HG03460 (cell line): ENCODE measurements around the gene LRRC71.

Source experiments
- ATAC-seq: cut with Tn5 transposase; IDR thresholded peaks from one replicate; pipeline ENCODE4 v1.9.1; 2021; ENCODE audit not compliant: unreplicated experiment

Gene LRRC71

DNA sequence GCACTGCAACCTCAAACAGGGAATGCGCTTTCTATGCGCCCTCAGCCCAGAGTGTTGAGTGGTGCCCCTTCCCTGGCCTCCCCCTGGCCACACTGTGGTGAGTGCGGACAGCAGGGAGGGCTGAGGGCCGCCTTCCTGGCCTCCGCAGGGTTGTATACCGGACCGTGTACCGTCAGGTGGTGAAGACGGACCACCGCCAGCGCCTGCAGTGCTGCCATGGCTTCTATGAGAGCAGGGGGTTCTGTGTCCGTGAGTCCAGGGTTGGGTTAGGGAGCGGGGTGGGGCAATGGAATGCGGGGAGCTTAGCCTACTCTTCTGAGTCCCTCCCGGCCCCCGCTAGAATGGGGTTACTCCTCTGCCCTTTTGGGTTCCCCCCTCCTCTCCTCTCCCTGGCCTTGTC lies 15.3 kb upstream of the LRRC71 start:
- ATAC-seq, result no peak

DNA sequence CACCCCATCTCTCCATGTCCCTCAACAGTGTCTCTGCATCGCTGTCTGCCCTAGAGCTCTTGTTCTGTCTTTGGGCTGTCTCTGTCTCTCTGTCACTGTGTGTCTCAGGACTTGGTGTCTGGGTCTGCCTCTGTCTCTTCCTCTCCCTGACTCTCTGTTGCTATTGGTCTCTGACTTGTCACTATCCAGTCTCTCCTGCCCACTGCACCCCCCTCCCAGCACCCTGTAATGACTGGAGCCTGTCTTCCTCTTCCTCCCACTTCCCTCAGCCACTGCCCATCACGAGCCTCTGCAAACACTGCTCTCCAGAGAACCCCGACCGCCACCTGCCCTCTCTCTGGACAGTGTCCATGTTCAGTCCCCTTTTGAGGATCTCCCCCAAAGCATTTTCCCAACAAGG lies 14.8 kb upstream of the LRRC71 start:
- no peak for ATAC-seq

- ATAC-seq, result no peak
These were observed 14.1 kb upstream of the LRRC71 start for GRCh38 chr1:156906206-156906906.

DNA sequence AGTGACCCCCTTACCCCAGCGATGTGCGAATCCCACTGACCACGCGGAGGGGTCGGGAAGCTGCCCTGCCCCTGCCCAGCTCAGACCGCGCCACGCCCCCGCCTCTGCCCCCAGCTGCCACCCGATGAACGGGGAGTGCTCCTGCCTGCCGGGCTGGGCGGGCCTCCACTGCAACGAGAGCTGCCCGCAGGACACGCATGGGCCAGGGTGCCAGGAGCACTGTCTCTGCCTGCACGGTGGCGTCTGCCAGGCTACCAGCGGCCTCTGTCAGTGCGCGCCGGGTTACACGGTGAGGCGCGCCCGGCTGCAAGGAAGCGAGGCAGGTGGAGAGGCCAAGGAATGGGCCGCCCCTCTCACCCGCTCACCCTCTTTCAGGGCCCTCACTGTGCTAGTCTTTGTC lies 11.9 kb upstream of the LRRC71 start:
- no peak for ATAC-seq

DNA sequence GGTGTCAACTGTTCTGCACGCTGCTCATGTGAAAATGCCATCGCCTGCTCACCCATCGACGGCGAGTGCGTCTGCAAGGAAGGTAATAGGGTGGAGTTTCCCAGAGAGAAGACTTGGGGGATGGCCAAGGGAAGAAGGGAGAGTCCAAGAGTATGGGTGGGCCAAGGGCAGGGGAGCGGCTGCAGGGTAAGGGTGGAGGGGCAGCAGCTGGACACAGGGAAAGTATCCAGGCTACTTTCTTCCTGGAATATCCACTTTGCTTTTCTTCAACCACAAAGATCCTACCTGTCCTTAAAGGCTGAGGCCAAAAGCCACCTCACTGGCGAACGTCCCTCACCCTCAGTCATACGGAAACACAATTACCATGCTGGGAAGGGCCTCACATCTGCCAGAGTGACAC lies 11.5 kb upstream of the LRRC71 start:
- ATAC-seq, result no peak

DNA sequence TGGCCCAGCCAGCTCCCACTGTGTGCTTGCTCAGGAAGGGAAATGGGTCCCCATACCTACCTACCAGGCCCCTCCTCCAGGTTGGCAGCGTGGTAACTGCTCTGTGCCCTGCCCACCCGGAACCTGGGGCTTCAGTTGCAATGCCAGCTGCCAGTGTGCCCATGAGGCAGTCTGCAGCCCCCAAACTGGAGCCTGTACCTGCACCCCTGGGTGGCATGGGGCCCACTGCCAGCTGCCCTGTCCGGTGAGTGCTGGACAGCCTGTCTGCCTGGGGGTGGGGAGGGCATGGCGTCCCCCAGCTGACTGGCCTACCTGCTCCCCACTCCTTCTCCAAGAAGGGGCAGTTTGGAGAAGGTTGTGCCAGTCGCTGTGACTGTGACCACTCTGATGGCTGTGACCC lies 10.8 kb upstream of the LRRC71 start:
- ATAC-seq, result no peak

GRCh38 chr1:156910309-156910782 lies 10.1 kb upstream of the LRRC71 start:
- no peak for ATAC-seq

DNA sequence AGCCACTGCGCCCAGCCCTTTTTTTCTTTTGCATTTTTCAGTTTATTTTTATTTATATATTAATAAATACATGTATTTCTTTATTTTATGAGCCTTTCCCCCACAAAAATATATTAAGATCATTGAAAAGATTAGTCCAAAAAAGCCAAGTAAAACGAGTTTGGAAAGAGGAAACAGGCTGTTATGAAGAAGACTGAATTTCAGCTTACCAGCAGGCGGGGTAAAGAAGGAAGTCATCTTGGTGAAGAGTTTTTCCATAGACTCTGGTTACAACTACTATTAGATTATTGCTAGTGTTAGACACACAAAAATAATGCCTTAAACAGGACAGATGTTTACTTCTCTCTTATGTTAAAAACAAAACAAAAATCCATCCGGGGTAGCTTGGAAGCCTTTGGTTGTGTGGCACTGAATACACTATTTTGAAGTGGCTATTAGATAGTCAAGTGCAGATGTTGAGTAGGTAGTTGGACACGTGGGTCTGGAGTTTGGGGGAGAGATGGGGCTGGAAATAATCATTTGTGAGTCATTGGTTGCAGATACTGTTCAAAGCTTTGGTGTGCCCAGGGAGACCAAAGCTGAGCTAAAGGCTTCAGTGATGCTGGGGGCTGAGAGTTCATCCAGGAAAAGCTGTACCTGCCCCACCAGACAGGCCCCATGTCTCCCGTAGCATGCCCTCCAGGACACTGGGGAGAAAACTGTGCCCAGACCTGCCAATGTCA lies 8.7 kb upstream of the LRRC71 start:
- no peak for ATAC-seq

- no peak for ATAC-seq
These were observed 8.1 kb upstream of the LRRC71 start for GRCh38 chr1:156912310-156912709.

DNA sequence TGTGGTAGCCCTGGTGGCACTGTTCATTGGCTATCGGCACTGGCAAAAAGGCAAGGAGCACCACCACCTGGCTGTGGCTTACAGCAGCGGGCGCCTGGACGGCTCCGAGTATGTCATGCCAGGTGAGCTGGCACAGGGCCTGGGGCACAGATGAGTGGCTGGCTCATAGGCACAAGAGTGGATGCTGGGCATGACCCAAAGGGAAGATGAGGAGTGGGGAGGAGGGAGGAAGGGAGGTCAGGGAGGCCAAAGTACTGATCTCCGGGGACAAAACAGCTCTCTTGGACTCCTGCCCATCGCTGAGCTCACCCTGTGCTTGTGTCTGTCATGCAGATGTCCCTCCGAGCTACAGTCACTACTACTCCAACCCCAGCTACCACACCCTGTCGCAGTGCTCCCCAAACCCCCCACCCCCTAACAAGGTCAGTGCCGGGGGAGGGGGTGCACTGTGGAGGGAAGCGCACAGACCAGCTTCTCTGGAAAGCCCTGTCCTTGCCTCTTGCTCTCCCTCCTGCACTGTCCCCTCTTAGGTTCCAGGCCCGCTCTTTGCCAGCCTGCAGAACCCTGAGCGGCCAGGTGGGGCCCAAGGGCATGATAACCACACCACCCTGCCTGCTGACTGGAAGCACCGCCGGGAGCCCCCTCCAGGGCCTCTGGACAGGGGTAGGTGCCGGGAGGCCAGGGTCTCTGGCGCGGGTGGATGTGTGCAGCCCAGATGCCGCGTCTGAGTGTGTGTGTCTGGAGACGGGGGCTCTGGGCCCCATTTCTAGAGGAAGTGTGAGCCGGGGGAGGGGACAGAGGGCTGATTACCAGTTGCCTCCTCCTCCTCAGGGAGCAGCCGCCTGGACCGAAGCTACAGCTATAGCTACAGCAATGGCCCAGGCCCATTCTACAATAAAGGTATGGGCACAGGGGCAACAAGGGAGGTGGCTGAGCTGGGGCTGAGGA lies 7.3 kb upstream of the LRRC71 start:
- no peak for ATAC-seq

DNA sequence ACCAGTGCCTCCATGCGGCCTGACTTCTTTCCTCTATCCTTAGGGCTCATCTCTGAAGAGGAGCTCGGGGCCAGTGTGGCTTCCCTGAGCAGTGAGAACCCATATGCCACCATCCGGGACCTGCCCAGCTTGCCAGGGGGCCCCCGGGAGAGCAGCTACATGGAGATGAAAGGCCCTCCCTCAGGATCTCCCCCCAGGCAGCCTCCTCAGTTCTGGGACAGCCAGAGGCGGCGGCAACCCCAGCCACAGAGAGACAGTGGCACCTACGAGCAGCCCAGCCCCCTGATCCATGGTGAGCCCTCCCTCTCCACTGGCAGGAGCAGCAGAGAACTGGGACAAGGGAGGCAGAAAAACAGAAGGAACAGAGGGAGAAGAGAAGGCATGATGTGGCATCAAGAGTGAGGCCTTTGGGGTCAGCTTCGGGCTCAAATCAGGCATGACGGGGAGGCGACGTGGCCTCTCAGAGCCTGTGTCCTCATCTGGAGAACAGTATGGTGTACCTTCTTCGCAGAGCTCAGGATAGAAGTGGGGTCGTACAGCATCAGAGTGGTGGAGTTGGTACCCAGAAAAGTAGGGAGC lies 6.5 kb upstream of the LRRC71 start:
- no peak for ATAC-seq

DNA sequence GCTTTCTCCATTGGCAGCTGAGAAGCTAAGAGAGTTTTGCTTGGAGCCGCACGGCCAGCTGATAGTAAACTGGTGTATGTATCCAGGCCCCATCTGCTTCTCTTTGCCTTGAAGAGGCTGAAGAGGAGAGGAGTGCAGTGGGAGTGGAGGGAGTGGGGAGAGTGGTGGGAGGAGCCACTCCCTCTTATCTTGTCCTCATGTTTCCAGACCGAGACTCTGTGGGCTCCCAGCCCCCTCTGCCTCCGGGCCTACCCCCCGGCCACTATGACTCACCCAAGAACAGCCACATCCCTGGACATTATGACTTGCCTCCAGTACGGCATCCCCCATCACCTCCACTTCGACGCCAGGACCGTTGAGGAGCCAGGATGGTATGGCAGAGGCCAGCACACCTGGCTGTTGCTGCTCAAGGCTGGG lies 6.0 kb upstream of the LRRC71 start:
- no peak for ATAC-seq

- no peak for ATAC-seq
These were observed 659 bp downstream of the LRRC71 start for GRCh38 chr1:156921053-156921529.

- ATAC-seq, result no peak
These were observed 2.7 kb downstream of the LRRC71 start for GRCh38 chr1:156922986-156923669.

DNA sequence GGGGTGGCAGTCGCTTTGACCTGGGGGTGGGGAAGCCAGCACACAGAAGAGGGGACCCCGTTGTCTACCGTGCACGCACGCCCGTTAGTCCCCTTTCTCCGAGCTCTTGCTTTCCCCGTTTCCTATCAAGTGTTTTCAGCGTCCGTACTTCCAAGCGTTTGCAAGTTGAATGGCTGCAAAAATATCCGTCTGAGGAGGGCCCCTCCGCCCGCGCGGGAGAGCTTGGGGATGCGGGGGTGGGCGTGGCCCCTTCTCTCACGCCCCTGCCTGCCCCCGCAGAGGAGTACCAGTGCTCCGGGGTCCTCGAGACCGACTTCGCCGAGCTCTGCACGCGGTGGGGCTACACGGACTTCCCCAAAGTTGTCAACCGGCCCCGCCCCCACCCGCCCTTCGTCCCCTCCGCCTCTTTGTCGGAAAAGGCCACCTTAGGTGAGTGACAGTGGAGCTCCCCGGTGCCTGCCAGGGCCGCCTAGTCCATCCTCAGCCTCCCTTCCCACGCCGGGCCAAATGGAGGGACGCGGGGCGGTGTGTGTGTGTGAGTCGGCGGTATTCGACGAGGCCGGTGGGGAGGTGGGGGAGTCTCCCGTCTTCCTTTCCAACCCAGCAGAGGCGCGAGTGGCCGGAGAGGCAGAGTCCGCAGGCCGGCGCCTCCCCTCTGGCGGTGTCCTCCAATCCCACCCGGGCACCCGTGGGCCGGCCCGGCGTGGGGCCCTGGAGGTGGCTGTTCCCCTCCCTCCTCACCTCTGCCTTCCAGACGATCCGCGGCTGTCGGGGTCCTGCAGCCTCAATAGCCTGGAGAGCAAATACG lies 3.4 kb downstream of the LRRC71 start:
- ATAC-seq, result no peak

- no peak for ATAC-seq
These were observed 4.2 kb downstream of the LRRC71 start for GRCh38 chr1:156924478-156925153.

- ATAC-seq, result no peak
These were observed 5.0 kb downstream of the LRRC71 start for GRCh38 chr1:156925154-156926010.

GRCh38 chr1:156926175-156926574 lies 5.7 kb downstream of the LRRC71 start:
- no peak for ATAC-seq
